ENCODE data around the gene QPCT. TPM values are rescaled to one million over a fixed set of nuclear protein-coding genes. Genes with fewer than 3 reads are reported as not detected.
A peak's percentile ranks its signal among the peaks of the same experiment; 100 is the strongest.
"Not testable (repeated sequence)": the region's sequence is repeated elsewhere in the genome, so short reads cannot be mapped to it uniquely, and the experiment has no call there.

Gene QPCT
- total RNA-seq = 0.65 TPM

GRCh38 chr2:37344453-37345361 is at the start of gene QPCT:
Gene QPCT, plus strand, starts transcription at chr2:37344630. Its CDS starts 102 bp downstream, at chr2:37344732.
- DNase-seq (ENCODE audit: low spot score) (peak; percentile 52), ATAC-seq (peak; percentile 76)

DNA sequence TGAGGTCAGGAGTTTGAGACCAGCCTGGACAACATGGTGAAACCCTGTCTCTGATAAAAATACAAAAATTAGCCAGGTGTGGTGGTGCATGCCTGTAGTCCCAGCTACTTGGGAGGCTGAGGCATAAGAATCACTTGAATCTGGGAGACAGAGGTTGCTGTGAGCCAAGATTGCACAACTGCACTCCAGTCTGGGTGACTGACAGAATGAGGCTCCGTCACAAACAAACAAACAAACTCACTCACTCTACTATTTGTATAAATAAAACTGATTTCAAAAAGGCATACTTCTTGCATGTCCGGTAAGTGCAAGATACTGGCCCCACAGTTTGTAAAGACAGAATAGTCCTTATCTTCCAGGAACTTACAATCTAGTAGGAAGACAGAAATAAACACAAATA is 49.6 kb upstream of the QPCT start:
- not testable (repeated sequence) for DNase-seq (ENCODE audit: low spot score)
- ATAC-seq = peak; percentile 21

DNA sequence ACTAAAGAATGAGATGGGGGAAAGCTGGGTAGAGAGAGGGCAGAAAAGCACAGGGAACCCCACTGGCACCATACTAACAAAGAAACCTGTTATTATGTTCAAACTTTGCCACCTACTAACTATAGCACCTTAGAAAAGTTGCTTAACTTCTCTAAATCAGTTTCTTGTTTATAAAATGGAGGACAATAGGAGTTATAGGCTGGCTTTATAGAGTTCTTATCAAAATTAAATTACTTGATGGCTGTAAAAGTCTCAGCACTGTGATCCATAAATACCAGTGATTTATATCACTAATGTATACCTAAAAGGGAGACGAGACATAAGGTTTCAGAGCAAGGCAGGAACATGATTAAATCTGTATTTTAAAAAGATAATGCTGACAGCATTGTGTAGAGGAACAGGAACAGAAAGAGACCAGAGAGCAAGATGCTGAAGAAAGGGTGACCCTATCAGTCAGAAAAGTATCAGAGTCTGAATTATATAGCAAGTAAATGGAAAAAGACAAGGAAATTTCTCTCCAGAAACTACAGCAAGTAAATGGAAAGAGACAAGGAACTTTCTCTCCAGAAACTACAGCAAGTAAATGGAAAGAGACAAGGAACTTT is 48.9 kb upstream of the QPCT start:
- DNase-seq (ENCODE audit: low spot score) (no peak), ATAC-seq (no peak)

DNA sequence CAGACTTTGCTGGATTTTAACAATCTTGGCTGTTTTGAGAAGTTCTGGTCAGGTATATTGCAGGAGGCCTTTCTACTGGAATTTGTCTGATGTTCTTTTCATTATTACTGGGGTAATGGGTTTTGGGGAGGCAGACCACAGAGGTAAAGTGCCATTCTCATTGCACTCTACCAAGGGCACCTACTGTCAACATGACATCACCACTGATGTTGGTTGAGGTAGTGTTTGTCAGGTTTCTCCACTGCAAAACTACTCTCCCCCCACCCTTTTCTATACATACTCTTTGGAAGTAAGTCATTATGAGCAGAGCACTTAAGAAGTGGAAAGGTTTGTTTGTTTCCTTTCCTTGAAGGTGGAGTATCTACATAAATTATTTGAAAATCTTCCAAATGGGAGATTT is 46.8 kb upstream of the QPCT start:
- ATAC-seq = no peak

GRCh38 chr2:37300146-37300545 is 44.3 kb upstream of the QPCT start:
- DNase-seq (ENCODE audit: low spot score) = no peak
- ATAC-seq = no peak

More for the DNA sequence above, 46.8 kb upstream of the QPCT start:
- DNase-seq (ENCODE audit: low spot score) = no peak

- DNase-seq (ENCODE audit: low spot score) (no peak), ATAC-seq (no peak)
Measured at GRCh38 chr2:37300578-37300977, 43.9 kb upstream of the QPCT start.

GRCh38 chr2:37301408-37301807 is 43.0 kb upstream of the QPCT start:
- ATAC-seq (no peak), DNase-seq (ENCODE audit: low spot score) (no peak)

- no peak for ATAC-seq
Measured at GRCh38 chr2:37302701-37303252, 41.7 kb upstream of the QPCT start.

GRCh38 chr2:37306024-37306423 is 38.4 kb upstream of the QPCT start:
- DNase-seq (ENCODE audit: low spot score) (no peak), ATAC-seq (no peak)

More at GRCh38 chr2:37302701-37303252, 41.7 kb upstream of the QPCT start:
- DNase-seq (ENCODE audit: low spot score) = no peak

GRCh38 chr2:37307500-37307899 is 36.9 kb upstream of the QPCT start:
- DNase-seq (ENCODE audit: low spot score) = no peak
- no peak for ATAC-seq

- DNase-seq (ENCODE audit: low spot score) (no peak), ATAC-seq (no peak)
Measured at GRCh38 chr2:37315364-37315763, 29.1 kb upstream of the QPCT start.

- DNase-seq (ENCODE audit: low spot score) (no peak), ATAC-seq (no peak)
Measured at GRCh38 chr2:37316181-37316580, 28.2 kb upstream of the QPCT start.

DNA sequence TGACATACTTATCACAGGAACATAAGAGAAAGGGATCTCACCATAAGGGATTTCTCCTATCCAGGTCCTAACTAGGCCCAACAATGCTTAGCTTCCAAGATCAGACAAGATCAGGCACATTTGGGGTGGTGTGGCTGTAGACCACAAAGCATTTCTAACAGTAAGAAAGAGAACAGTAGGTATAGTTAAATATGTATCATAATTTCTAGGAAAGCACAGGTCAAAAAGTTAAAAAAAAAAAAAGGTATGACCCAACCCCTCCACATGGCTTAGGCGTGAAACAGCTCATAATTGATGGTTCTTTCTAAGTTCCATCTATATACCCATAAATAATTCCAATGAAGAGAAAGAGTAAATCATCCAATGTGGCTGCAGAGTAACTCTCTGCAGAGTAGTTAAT is 26.7 kb upstream of the QPCT start:
- DNase-seq (ENCODE audit: low spot score) (no peak), ATAC-seq (no peak)

DNA sequence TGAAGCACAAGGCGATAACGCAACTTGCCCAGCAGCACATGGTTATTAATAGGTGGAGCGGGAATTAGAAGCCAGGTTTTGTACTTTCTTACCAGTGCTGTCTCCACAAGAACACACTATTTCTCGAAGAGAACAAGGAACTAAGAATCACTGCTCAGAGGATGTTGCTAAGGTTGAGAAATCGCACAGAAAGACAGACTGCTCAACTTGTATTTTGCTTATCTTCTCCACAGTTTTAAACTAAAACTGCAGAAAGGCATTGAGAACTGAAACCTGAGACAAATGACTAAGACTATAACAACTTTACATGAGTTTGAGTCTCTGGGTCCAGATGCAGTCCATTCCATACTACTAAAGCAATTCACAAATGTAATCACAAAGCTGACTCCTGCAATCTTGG is 26.0 kb upstream of the QPCT start:
- DNase-seq (ENCODE audit: low spot score) (no peak), ATAC-seq (no peak)

DNA sequence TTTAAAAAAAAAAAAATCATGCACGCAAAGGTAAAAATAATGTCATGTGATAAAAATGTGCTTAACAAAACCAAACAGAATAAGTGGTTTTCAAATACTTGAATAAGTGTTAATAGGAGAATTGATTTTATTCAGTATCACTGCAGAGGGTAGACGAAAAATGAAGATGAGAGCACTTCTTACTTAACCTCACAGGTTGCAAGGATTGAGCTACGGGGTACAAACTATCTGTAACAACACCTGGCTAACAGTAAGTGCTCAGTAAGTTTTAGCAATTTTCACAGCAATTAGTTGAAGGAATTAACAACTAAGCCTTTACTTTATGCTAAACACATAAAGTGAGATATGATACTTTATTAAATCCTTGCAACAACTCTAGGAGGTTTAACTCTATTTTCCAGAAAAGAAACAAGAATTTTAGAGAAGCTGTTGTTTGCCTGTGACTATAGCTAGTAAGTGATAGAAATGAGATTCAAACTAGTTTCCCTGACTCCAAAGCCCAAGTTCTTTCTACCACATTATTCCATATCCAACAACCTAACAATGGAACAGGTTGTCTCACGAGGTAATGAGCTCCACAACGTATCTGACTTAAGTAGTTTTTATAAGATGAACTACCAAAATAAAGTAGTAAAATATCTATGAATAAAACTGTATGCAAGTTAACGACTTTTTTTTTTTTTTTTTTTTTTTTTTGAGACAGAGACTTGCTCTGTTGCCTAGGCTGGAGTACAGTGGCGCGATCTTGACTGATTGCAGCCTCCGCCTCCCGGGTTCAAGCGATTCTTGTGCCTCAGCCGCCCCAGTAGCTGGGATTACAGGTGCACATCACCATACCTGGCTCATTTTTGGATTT is 24.4 kb upstream of the QPCT start:
- no peak for ATAC-seq
- DNase-seq (ENCODE audit: low spot score) = no peak

DNA sequence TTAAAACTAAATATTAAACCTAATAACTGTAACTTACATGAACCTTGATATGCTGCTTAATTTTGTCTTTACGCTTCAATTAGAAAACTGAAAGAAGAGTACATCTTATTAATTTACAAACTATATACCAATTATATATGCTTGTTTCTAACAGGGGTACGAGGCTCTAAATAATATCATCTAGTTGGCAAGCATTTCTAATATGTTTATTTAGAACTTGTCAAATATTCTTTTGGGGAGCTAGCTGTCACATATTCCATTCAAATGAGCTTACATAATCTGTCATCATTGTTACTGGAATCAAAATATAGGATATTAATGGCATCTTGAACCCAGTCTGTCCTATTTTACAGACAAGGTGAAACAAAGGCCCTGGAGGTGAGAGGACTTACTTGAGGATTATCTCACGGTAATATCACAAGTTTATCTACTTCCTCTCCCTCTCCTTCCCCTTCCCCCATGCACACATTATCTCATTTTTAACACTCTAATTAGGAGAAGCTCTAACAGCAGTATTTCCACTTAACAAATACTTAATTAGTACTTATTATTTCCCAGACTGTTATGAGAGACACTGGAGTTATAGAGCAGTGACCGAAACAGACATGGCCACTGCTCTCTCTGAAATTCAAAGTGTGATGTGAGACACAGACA is 23.3 kb upstream of the QPCT start:
- no peak for DNase-seq (ENCODE audit: low spot score)
- ATAC-seq = no peak

- no peak for ATAC-seq
Measured at GRCh38 chr2:37322368-37322767, 22.1 kb upstream of the QPCT start.

GRCh38 chr2:37323176-37323780 is 21.2 kb upstream of the QPCT start:
- no peak for DNase-seq (ENCODE audit: low spot score)

More at GRCh38 chr2:37322368-37322767, 22.1 kb upstream of the QPCT start:
- DNase-seq (ENCODE audit: low spot score) = no peak

DNA sequence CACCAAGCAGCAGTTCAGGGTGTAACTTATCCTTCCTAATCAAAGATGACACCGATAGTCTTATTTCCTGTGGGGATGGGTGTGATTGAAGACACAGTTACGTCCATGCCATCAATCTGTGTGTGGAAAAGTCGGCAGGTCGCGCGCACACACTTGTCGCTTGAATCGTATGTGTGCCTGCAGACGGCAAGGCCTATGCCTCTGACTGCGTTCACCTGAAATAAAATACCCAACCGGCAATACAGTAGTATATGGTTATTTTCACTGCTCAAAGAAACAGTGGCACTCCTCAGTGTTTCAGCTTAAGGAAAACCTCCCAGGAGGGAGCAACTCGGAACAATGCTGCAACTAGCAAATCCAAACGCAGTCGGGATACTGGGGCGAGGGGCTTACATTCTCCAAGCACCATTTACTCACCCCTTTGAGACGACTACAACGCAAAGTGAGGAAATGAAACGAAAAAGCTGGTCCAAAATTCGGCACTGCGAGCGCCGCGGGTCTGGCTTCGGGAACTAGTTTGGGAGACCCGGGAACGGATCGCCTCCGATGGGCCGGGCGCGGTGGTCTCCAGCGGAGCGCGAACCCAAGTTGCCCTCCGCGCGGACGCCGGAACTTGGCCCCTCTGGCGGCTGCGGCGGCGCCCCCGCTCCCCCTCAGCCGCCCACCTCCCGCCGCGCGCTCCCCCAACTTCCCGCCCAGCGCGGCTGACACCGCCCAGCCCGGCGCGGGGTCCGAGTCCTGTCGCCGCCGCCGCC is 20.5 kb upstream of the QPCT start:
- DNase-seq (ENCODE audit: low spot score) (peak; percentile 58), ATAC-seq (peak; percentile 29)

More at GRCh38 chr2:37323176-37323780, 21.2 kb upstream of the QPCT start:
- ATAC-seq = no peak

GRCh38 chr2:37324536-37324785 is 20.0 kb upstream of the QPCT start:
- ATAC-seq (no peak), DNase-seq (ENCODE audit: low spot score) (no peak)

Measured in left lobe of liver (tissue), 2 donors.